ENCODE results near the gene BTD.

The BTD gene

GRCh38 chr3:15673536-15673935 is 72.0 kb downstream of the BTD start:
- no peak for DNase-seq

- DNase-seq: no peak
Measured at GRCh38 chr3:15676259-15676658, 74.7 kb downstream of the BTD start.

GRCh38 chr3:15679306-15679705 is 77.8 kb downstream of the BTD start:
- DNase-seq: no peak

GRCh38 chr3:15681668-15682067 is 80.1 kb downstream of the BTD start:
- DNase-seq: no peak

- DNase-seq: no peak
Measured at GRCh38 chr3:15682561-15683185, 81.1 kb downstream of the BTD start.

- no peak for DNase-seq
Measured at GRCh38 chr3:15683253-15683652, 81.7 kb downstream of the BTD start.

GRCh38 chr3:15685927-15686326 is 84.4 kb downstream of the BTD start:
- no peak for DNase-seq

GRCh38 chr3:15690230-15690629 is 88.7 kb downstream of the BTD start:
- no peak for DNase-seq

GRCh38 chr3:15690748-15691147 is 89.2 kb downstream of the BTD start:
- no peak for DNase-seq

- no peak for DNase-seq
Measured at GRCh38 chr3:15693355-15693754, 91.8 kb downstream of the BTD start.

GRCh38 chr3:15694628-15695027 is 93.1 kb downstream of the BTD start:
- DNase-seq: no peak
